Melanocyte of skin (primary cell): ENCODE results near the gene P2RY14. TPM values are rescaled to one million over a fixed set of nuclear protein-coding genes. Genes with fewer than 3 reads are reported as not detected.

Experiments
- small RNA-seq, 2 donors: library from RNA; depleted of rRNA; stranded (forward); fragments of <200 nt; gene quantifications; one replicate each; pipeline ENCODE3, GENCODE V24; 2012
- total RNA-seq, 2 donors: library from RNA; depleted of rRNA; stranded (reverse); fragments of >200 nt; gene quantifications; 2 replicates each; pipeline ENCODE4 v1.2.3, GENCODE V29; 2012

P2RY14 gene
- not detected for total RNA-seq

GRCh38 chr3:151278230-151278629, at the start of gene P2RY14:
Gene P2RY14, minus strand, starts transcription at chr3:151278542. Its CDS starts 64,226 bp downstream, at chr3:151214316.

GRCh38 chr3:151316267-151316991, 38.1 kb upstream of the P2RY14 start, which contains the start of gene GPR87:
Gene GPR87, minus strand, starts transcription at chr3:151316820. Its CDS starts 16,720 bp downstream, at chr3:151300100.

GRCh38 chr3:151203051-151203420, 75.3 kb downstream of the P2RY14 start, which contains the start of gene GPR171:
Gene GPR171, minus strand, starts transcription at chr3:151203216. Its CDS starts 3,830 bp downstream, at chr3:151199386.

Small RNA genes within 50 kb of the gene (small RNA-seq; reads per million reads assigned to genes)
- 0 reads per million in 2 donors for gene RNA5SP145

Other genes starting within 250 kb of the P2RY14 start
- gene MED12L, start 192.9 kb downstream of the P2RY14 start, total RNA-seq: under 1 TPM; under 0.01 to 0.33 TPM
- gene GPR171, start 75.3 kb downstream of the P2RY14 start, total RNA-seq: not detected
- not detected for gene GPR87, start 38.3 kb upstream of the P2RY14 start, total RNA-seq
- not detected for gene P2RY13, start 51.0 kb upstream of the P2RY14 start, total RNA-seq
- 1 to 10 TPM in 1 of 2 donors, under 1 TPM in 1; 1.00 to 3.4 TPM for gene P2RY12, start 106.2 kb upstream of the P2RY14 start, total RNA-seq
- gene IGSF10, start 182.5 kb upstream of the P2RY14 start, total RNA-seq: under 1 TPM; under 0.01 TPM